ENCODE data around the gene EVX1.

GRCh38 chr7:27244488-27245123 is 2.0 kb downstream of the EVX1 start:
- TF ChIP-seq EZH2 (IDR thresholded peaks at IDR 0.05; ENCODE audit: low read length, unreplicated experiment) = no peak
- no peak for TF ChIP-seq CTCF (conservative IDR thresholded peaks at IDR 0.05; ENCODE audit: low read depth, low read length)

All from PC-3 (cell line).